Measurements from ENCODE around the gene PEMT.

The PEMT gene

GRCh38 chr17:17605083-17605728 lies 13.7 kb upstream of the PEMT start:
- DNase-seq, result no peak

DNA sequence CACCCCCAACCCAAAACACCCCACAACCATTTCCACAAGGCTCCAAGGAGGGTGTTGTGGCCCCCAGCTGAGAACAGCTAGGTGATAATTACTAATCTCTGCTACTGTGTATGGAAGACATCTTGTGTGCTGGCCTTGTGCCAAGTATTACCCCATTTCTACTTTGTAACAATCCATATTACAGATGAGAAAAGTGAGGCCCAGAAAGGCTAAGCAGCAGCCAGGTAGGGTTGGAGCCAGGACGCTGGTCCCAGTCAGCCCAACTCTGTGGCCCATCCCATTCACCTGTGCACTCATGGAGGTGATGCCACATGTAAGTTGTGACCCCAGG lies 12.4 kb upstream of the PEMT start:
- no peak for DNase-seq

- no peak for DNase-seq
Measured at GRCh38 chr17:17603178-17603894, 11.8 kb upstream of the PEMT start.

DNA sequence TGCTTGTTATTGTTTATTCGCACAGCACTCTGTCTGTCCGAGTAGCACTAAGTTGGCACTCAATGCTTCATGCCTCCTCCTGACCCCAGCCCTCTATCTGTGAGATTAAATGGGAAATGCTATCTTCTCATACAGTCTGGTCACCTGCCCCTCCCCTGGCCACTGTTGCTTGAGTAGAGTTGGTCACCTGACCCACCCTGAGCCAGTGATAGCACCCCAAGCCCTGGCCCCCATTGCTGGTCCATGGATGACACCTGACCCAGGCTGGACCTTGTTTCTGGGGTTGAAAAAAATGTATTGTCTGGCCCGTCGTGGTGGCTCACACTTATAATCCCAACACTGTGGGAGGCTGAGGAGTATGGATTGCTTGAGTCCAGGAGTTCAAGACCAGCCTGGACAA lies 8.5 kb upstream of the PEMT start:
- DNase-seq, result no peak

DNA sequence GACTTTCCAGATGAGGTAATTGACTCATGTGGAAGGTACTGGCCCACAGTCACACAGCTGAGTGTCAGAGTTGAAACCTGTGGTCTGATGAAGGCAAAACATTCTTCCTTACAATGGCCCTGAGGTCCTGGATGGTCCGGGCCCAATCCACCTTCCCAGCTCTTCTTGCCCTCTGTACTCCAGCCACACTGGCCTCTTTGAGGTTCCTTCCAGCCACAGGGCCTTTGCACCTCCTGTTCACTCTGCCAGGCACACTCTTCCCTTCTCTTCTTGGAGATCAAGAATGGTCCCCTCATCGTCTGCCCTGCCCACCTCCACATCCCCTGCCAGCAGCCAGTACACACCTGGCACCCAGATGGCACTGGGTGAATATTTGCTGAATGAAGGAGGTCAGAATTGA lies 6.5 kb upstream of the PEMT start:
- no peak for DNase-seq

DNA sequence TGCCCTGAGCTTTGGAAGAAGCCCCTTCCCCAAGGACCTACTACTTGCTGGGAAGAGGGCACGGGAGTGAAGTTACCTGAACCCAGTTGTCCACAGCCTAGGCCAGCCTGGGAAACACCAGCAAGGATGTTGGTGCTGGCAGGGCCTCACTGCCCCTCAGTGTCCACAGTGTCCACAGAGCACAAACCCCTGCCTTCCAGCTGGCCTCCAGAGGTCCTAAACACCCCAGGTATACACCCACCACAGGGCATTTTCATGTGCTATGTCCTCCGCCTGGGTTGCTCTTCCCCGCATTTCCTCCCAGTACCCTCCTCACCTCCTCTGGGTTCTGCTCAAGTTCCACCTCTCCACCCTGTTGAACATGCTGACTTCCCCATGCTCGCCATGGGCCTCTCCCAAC lies 4.2 kb upstream of the PEMT start:
- DNase-seq, result no peak

DNA sequence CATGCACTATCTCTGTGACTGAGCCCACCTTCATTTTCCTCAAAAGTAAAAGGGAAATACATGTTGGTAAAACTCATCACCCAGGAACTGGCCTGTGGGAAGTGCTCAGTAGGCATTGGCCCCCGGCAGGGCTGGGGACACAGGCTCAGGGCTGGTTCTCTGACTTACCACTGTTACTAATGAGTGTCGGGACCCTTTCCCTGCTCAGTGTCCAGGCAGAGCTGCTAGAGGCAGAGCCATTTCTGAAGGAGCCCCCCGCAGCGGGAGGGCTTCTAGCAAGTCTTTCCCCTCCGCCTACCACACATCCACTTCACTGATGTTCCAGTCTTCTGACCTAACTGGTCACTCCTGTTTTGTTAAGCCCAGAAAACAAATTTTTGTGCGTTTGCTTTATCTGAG lies 1.7 kb upstream of the PEMT start:
- DNase-seq, result no peak

GRCh38 chr17:17590883-17591354 lies 589 bp downstream of the PEMT start:
- DNase-seq, result no peak

GRCh38 chr17:17590141-17590751 lies 1.3 kb downstream of the PEMT start:
- DNase-seq, result no peak

DNA sequence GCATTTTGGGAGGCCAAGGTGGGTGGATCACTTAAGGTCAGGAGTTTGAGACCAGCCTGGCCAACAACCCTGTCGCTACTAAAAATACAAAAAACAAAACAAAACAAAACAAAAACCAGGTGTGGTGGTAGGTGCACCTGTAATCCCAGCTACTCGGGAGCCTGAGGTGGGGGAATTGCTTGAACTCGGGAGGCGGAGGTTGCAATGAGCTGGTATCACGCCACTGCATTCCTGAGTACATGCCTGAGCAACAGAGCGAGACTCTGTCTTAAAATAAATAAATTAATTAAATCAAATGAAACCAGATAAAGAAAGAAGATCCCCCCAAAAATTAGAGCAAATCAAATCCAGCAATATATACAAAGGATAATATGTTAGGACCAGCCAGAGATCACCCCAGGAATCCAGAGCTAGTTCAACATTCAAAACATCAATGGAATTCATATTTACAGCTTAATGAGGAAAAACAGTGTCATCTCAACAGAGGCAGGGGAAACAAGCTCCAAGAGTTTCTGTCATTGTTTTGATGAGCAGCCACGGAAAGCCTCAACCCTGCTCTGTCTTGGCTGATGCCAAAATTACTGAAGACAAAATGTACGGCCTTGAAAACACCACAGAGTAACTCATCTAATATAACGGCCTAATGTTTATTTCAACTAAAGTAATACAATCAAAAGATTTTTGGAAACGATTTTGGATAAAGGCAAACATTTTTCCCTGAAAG lies 3.7 kb downstream of the PEMT start:
- no peak for DNase-seq

DNA sequence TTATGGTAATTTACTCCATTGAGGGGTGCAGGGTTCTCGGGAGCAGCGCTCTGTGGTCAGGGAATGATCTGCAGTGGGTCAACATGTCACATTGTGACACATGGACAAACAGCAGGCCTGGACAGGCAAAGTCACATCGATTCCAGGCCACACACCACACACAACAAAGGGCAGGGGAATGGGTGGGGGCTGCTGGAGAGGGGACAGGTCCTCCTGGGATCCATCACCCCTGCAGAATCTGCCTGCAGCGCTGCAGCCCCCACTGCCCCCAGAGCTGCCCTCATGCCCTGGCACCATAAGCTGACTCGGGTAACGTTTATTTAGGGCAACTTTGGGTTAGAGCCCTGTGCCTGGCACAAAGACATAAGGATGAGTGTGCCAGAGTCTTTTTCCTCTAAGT lies 9.1 kb downstream of the PEMT start:
- no peak for DNase-seq

DNA sequence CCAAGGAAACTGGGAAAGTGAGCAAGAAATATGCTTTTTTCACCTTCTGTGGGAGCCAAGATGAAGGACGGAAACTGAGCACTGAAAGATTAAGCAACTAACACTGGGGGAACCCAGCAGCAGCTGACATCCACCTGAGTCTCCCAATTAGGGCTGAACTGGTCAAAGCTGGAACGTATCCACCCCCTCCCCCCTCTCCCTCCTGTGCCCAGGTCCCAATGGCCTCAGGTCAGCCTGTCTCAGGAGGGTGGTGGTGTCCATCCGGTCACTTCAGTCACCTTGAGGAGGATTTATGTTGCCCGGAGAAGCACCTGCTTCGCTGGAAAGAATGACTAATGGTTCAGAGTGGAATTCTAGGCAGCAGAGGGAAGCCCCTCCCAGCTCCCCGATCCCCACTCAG lies 10.0 kb downstream of the PEMT start:
- DNase-seq, result no peak

GRCh38 chr17:17580662-17581470 lies 10.6 kb downstream of the PEMT start:
- DNase-seq, result peak; percentile 30

- no peak for DNase-seq
Measured at GRCh38 chr17:17579691-17580090, 11.8 kb downstream of the PEMT start.

- DNase-seq, result no peak
Measured at GRCh38 chr17:17577373-17577772, 14.1 kb downstream of the PEMT start.

DNA sequence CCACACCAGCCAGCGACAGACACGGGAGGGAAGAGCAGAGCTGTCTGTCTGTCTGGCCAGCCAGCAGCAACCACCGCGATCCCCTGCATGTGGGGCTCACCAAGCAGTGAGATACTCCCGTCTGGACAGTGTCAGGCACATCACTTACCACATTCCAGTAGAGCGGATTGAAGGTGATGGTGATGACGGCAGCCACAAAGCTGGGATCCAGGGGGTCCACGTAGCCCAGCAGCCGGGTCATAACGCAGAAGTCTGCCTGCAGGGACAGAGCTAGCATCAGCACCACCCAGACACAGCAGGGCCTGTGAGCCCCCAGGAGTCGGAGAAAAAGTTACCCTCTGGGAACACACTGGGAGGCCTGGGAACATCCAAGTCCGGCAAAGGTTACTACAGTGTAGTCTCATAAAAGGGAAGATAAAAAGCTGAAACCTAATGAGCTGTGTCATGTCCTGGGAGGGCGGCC lies 14.7 kb downstream of the PEMT start:
- DNase-seq, result no peak

GRCh38 chr17:17575360-17576251 lies 15.9 kb downstream of the PEMT start:
- DNase-seq, result no peak

GRCh38 chr17:17573912-17574311 lies 17.6 kb downstream of the PEMT start:
- no peak for DNase-seq

GRCh38 chr17:17572010-17572785 lies 19.3 kb downstream of the PEMT start:
- DNase-seq, result no peak

GRCh38 chr17:17570798-17571716 lies 20.5 kb downstream of the PEMT start:
- no peak for DNase-seq
